ENCODE measurements around the gene ZMYND11. TPM values are rescaled to one million over a fixed set of nuclear protein-coding genes. Genes with fewer than 3 reads are reported as not detected.

ZMYND11 gene
- total RNA-seq, 1 donor from 2014 or later = 25.5 TPM

DNA sequence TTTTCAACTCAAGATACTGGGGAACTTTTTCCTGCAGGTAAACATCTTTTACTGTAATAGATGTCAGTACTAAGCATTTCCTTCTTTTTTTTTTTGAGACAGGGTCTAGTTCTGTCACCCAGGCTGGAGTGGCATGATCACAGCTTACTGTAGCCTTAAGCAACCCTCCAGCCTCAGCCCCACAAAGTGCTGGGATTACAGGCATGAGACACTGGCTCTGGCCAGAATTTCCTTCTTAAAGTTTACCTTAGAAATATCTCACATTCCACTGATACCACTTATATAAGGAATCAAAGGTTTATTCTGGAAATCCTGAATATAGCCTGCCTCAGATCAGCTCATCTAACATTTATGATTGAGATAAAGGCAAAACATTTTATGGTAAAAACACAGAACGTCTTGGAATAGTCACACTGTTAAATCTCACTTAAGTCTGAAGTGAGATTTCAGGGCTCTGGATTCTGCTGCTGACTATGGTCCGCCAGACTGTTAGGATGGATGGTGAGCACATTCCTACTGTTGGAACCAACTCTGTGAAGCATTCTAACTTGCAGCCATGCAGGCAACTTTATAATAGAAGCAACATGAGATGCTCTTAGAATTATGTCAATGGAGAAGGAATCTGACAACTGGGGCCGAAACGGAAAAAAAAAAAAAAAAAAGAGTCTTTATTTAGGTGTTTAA lies 151.9 kb downstream of the ZMYND11 start:
- no peak overlapping the region for H3K4me3 ChIP-seq (ENCODE audit: low read depth, low read length)
- DNase-seq (ENCODE audit: low read depth) = no peak
- TF ChIP-seq, protein P1, sequence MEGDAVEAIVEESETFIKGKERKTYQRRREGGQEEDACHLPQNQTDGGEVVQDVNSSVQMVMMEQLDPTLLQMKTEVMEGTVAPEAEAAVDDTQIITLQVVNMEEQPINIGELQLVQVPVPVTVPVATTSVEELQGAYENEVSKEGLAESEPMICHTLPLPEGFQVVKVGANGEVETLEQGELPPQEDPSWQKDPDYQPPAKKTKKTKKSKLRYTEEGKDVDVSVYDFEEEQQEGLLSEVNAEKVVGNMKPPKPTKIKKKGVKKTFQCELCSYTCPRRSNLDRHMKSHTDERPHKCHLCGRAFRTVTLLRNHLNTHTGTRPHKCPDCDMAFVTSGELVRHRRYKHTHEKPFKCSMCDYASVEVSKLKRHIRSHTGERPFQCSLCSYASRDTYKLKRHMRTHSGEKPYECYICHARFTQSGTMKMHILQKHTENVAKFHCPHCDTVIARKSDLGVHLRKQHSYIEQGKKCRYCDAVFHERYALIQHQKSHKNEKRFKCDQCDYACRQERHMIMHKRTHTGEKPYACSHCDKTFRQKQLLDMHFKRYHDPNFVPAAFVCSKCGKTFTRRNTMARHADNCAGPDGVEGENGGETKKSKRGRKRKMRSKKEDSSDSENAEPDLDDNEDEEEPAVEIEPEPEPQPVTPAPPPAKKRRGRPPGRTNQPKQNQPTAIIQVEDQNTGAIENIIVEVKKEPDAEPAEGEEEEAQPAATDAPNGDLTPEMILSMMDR (conservative IDR thresholded peaks at IDR 0.05; ENCODE audit: low read depth, low read length) = no peak

DNA sequence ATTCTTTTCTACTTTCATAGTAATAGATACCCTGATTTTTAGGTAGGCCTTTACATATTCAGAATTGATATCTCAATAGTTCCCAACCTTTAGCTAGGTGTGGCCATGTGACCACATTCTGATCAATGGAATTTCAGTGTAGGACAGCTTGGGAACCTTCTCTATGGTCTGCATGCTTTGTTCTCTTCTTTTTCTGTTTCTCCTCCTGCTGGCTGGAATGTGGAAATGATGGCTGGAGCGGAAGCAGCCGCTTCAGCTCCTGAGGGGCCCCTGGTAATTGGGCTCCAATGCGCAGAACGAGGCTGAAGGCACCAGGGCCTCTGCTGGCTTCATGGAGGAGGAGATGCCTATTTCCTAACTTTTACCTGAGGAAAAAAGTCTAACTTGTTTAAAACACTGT lies 152.6 kb downstream of the ZMYND11 start:
- H3K4me3 ChIP-seq (ENCODE audit: low read depth, low read length) = no peak overlapping the region
- DNase-seq (ENCODE audit: low read depth) = no peak
- TF ChIP-seq, protein P1 (conservative IDR thresholded peaks at IDR 0.05; ENCODE audit: low read depth, low read length) = peak; percentile 46

DNA sequence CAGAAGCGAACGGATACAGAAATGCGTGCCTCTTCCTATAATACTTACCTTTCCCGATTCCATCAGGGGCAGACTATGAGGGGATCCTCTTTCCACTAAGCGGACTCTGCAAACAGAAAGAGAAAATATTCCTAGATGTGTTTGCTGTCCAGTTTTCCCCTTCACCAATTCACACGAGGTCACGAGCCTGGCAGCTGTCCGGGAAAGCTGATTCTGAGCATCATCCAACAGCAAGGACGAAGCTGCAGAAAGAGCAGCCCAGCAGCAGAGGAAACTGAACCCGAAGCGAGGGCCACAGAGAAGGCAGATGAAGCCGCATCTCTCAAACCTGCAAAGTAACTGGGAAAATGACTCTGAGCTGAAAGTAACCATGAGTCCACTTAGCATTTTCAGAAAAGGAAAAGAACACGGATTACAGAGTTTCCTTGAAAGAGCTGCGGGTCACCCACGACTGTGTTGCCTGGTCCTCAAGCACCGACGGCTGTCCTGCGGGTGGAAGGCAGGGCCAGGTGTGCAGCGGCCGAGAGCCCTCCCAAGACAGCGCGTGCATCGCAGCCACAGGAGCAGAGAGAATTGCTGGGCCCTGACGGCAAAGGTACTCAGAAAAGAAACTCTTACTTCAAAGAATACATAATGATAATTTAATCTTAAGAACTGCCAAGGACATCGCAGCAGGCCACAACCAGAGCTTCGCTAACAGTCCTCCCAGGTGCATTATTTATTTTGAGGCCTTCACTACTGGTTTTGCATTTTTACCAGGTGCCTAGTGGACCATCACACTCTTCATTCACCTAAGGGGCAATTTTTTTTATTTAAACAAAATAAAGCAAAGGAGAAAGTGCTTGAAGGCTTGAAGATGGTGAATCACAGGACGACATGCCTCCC lies 153.3 kb downstream of the ZMYND11 start:
- TF ChIP-seq, protein P1 (conservative IDR thresholded peaks at IDR 0.05; ENCODE audit: low read depth, low read length) = no peak
- no peak for DNase-seq (ENCODE audit: low read depth)
- no peak overlapping the region for H3K4me3 ChIP-seq (ENCODE audit: low read depth, low read length)

DNA sequence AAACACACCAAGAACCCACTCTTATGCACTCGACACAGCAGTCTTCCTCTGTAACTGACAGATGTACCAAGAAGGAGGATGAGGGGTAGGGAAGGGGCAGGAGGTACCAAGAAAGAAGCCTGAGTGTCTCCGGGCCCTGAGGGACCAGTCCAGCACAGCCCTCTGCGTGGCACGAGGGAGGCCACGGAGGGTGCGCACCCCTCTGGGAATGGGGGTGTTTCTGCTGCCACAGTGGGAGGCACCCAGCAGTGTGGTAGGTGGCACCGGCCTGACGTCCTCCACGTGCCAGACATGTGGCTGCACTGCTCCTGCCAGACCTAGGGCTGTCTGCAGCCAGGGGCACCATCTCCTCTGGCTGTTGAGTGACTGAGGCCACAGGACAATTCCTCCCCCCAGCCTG lies 154.3 kb downstream of the ZMYND11 start:
- no peak overlapping the region for H3K4me3 ChIP-seq (ENCODE audit: low read depth, low read length)
- no peak for DNase-seq (ENCODE audit: low read depth)
- TF ChIP-seq, protein P1 (conservative IDR thresholded peaks at IDR 0.05; ENCODE audit: low read depth, low read length) = no peak

DNA sequence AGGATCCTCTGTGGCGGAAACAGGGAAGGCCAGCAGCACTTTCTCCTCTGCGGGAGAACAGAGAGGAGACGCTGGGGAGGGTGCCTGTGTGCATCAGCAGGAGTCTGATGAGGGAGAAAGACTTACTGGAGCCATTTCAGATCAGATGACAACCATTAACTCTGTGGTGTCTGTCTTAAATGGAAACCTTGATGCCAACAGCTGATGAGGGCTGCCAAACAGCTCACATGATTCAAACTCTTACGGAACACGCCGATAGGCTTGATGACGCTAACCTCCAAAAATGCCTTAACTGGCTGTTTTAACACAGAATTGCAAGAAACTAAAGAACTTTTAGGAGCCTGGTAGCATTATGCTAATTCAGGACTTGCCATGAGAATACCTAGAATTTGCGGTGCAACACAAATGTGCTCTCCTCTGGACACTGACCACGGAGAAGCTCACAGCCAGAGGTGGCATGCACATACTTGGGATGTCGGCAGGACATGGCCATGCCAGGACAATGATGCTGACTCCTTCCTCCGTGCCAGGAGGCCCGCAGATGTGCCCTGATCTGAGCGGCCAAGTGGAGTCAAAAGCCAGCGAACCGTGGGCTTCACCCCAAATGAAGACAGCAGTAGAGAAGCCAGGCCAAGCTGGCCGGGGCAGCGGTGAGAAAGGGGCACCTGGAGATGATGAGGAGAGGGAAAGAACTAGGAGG lies 154.9 kb downstream of the ZMYND11 start:
- TF ChIP-seq, protein P1 (conservative IDR thresholded peaks at IDR 0.05; ENCODE audit: low read depth, low read length) = no peak
- no peak for DNase-seq (ENCODE audit: low read depth)
- no peak overlapping the region for H3K4me3 ChIP-seq (ENCODE audit: low read depth, low read length)

DNA sequence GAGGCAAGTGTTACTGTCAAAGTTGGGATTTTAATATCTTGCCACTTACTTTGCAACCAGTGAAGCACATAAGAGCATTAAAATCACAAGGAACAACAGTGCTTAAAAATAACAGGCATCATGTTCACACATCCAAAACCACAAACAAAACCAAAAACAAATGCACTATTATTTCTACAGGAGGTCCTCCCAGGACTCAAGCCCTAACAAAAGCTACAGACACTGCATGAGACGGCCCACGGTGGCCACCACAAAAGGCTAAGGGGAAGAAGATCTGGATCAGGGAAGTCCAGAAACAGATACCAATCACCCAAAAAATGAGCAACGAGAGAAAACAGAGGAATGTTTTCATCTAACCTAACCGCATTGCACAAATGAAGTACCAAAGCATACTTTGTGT lies 158.4 kb downstream of the ZMYND11 start:
- no peak for DNase-seq (ENCODE audit: low read depth)
- no peak overlapping the region for H3K4me3 ChIP-seq (ENCODE audit: low read depth, low read length)
- TF ChIP-seq, protein P1 (conservative IDR thresholded peaks at IDR 0.05; ENCODE audit: low read depth, low read length) = no peak

Data from epithelial cell of proximal tubule (primary cell).